Stromal cell of bone marrow (primary cell): ENCODE data around the gene CTNS.

Experiments
- DNase-seq: peaks from one replicate; pipeline ENCODE4 v3.0.0-alpha.2; 2012; ENCODE audit warnings: low read depth

The CTNS gene

DNA sequence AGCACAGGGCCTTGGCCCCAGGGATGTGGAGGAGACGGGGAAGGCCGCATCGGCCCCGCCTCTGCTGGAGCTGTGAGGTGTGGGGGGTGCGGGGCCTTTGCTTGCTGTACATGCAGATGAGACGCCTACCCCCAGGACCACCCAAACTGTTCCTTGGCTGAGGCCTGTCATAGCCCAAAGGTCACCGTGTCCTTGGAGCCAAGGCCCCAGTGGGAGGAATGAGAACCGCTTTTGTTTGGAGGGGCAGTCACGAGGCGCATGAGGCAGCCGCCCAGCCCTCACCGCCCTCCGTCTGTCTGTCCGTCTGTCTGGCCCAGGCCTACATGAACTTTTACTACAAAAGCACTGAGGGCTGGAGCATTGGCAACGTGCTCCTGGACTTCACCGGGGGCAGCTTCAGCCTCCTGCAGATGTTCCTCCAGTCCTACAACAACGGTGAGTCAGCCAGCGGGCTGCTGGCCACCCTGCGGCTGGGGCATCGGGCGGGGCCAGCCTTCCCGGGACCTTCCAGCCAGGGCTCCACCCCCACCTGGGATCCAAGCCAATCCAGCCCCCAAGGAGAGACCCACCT is 23.1 kb downstream of the CTNS start:
- peak; percentile 77 for DNase-seq

DNA sequence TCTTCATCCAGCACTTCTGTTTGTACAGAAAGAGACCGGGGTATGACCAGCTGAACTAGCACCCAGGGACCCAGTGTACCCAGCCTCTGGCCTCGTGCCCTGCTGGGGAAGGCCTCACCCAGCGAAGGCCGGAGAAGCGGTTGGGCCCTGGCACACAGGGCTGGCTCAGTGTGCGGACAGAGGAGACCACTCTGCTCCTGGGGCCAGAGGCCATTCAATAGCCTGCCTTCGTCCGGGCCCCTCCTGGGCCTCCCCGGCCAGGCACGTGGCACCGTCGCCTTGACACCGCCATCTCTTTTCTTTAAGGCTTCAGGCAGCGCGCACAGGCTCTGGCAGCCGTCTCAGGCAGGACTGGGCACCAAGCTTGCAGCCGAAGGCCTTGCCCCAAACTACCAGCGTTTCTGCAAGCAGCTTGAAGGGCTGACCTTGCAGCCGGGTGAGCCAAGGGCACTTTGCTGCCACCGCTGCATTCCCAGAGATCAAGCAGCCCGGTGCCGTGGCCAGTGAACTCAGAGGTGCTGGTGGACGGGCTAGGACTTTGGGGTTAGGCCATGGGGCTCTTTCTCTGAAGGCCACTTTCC is 23.8 kb downstream of the CTNS start:
- DNase-seq, result no peak

- no peak for DNase-seq
Measured at GRCh38 chr17:3663102-3664011, 26.8 kb downstream of the CTNS start.

- DNase-seq, result no peak
Measured at GRCh38 chr17:3665834-3666233, 29.3 kb downstream of the CTNS start.

DNA sequence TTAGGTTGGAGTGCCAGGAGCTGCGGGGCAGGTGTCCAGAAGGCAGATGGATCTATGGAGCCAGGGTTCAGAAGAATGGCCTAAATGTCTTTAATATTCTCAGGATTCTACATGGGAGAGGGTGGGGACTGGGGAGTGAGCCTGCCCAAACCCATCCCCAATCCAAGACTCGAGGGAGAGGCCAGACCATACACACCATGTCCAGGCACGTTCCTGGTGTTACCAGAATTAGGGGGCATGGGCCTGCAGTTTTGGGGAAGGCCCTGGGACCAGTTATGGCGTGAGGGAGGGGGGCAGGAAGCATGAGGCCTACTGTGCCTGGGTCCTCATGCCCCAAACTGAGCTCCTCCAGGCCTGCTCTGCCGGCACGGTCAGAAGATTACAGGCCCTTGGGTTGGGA is 30.0 kb downstream of the CTNS start:
- no peak for DNase-seq

- peak; percentile 81 for DNase-seq
Measured at GRCh38 chr17:3667366-3668278, 31.1 kb downstream of the CTNS start.

DNA sequence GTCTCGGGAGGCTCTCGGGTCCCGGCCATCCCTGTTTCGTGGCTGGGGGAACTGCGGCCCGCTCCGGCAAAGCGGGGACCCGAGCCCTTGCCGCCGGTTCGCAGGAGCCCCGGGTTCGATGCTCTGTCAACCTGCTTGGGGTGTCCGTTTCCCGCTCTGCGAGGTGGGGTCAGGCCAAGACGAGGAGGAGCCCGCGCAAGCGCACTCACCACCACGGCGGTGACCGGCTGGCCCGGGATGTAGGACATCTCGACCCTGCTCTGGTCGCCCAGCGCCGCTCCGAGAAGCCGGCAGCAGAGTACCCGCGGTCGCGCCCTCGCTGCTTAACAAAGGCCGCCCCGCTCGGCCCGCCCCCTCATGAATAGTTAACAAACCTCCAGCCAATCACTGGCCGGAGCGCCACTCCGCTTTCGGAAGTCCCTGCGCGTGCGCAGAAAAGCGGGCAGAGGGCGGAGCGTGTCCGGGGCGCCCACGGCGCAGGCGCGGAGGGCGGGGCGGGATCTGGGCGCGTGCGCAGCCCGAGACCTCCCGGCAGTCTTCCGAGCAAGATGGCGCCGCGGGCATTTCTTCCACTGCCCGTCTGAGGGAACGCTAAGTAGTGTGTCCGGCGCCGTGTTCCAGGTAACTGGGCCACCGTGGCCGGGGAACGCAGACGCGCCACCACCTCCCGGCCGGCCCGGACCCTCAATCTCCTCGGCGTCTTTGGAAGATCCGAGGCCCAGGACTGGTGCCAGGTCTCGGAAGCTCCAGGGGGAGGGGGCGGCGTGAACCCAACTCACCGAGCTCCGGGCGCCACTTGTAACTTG is 31.9 kb downstream of the CTNS start, which contains the start of the genes EMC6 and TAX1BP3:
TSS of gene EMC6 (plus strand) at position 534 of the 806 bp plus-strand sequence. CDS start 335 bp downstream, outside the sequence.
TSS of gene TAX1BP3 (minus strand) at position 300 of the 806 bp plus-strand sequence. CDS start at position 248, 52 bp downstream.
- DNase-seq, result peak; percentile 94

DNA sequence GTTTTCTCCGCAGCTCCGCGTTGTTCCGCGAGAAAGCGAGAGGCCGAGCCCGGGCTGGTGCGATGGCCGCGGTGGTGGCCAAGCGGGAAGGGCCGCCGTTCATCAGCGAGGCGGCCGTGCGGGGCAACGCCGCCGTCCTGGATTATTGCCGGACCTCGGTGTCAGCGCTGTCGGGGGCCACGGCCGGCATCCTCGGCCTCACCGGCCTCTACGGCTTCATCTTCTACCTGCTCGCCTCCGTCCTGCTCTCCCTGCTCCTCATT is 32.5 kb downstream of the CTNS start:
- DNase-seq, result no peak

GRCh38 chr17:3669548-3669947 is 33.0 kb downstream of the CTNS start:
- no peak for DNase-seq

- no peak for DNase-seq
Measured at GRCh38 chr17:3672571-3672970, 36.0 kb downstream of the CTNS start.

DNA sequence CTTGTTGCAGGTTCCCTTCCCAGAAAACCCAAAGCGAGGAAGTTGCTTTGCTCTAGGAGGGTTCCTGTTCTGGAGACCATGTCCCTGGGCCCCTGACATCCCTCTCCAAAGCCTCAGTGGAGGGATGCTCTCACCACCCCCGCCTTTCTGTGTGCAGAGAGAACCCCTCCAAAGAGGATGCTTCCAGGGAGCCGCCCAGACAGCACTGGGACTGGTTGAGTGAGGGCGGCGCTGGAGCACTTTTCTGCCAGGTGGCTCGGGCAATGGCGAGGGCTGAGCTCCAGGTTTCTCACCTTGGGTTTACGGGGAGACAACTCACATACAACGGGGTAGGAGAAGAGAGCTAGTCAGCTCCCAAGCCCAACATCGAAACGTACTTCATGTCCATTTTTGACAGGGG is 39.3 kb downstream of the CTNS start:
- DNase-seq, result no peak

DNA sequence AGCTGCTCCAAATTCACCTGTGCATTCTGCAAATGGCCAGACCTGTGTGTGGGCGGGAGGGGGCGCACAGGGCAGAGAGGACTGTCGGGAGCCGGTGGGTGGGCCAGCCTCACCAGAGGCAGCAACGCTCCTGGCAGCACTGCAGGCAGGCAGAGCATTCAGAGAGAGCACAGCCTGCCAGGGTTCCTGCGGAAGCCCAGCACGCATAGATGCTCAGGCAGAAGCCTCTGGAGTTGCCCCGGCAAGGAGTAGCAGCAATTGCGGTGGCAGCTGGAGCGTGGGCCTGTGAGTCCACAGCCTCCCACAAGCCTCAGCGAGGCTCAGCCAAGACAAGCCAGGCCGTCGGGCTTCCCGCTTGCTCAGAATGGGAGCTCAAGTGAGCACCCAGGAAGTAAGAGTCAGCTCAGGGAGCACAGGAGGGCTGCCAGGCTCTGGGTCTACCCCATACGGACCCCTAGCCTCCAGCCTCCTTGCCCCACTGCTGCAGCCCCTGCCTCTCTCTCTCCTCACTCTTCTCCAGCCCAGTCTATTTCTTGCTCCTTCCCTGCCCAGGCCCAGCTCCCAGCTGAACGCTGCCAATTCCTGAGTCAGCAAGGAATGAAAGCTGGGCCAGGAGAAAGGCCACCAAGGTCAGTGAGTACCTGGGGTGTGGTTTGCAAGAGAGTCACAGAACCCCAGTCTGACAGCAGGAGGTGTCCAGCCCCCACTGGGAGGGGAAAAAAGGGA is 41.7 kb downstream of the CTNS start:
- no peak for DNase-seq

DNA sequence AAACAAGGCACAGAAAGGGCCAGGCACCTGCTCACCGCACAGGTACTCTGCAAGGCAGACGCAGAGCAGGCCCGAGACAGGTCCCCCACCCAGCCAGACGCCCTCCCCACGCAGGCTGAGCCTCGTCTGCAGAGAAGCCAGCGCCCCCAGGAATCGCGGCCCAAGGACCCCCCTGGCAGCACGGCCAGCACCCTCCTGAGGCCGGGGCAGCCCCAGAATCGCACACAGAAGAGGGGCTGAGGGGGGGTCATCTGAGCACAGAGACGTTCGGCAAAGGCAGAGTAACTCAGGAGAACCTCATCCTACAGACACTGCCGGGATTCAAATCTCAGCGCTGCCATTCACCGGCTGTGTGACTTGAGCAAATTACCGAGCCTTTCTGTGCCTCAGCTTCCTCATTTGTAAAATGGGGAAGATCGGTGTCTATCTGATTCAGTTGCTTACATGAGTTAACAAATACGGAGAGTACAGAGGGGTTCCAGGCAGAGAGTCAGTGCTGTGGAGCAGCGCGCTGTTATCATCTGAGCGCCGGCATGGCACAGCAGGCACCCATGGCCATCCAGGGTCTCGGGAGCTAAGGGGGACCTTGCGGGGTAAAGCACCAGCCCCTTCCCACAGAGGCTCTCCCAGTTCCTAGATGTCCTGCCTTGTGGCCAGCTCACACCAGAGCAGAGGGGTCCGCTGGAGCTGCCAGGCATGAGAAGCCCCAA is 42.4 kb downstream of the CTNS start:
- DNase-seq, result no peak

GRCh38 chr17:3679531-3680126 is 43.1 kb downstream of the CTNS start:
- DNase-seq, result no peak

- no peak for DNase-seq
Measured at GRCh38 chr17:3681057-3681456, 44.5 kb downstream of the CTNS start.

DNA sequence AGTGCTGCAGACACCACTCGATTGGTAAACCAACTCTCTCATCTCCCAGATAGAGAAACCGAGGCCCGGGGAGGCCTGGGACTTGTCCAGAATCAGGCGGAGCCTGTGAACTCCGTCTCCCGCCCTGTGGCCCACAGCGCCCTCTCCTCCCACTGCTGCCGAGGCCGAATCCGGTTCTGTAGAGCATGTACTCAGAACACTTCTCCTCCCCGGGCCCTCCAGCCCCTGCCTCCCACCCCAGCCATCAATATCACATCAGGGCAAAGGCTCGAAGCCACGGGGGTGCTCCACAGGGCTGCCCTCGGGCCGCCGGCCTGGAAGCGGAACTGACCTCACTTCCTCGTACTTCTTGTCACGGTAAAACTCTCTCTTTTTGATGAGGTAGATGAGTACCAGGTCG is 45.0 kb downstream of the CTNS start:
- no peak for DNase-seq

GRCh38 chr17:3682033-3682432 is 45.5 kb downstream of the CTNS start:
- no peak for DNase-seq

GRCh38 chr17:3683054-3683511 is 46.5 kb downstream of the CTNS start:
- no peak for DNase-seq

DNA sequence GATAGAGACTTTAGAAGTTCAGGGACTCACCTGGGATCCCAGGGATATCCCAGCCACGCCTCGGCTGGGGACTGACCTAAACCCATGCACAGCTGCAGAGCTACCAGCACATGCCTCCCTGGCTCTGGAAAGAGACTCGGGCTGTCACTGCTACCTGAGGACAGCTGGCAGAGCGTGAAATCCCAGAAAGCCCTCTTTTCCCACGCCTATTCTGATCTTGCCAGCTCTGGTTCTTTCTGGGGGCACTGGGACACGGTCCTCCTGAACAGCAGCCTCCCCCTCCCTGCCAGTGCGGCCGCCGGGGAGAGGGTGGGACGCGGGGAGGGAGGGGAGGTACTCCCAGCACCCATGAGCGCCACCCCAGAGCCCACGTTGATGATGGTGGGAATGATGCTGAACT is 48.6 kb downstream of the CTNS start:
- DNase-seq, result no peak
